ENCODE measurements around the gene IL3RA.

- TF ChIP-seq RAD21 (IDR thresholded peaks at IDR 0.05) (no peak), JUND (IDR thresholded peaks at IDR 0.05) (no peak), CTCF (IDR thresholded peaks at IDR 0.05; ENCODE audit: low read depth, low read length, missing input control) (no peak), NR2F2 (IDR thresholded peaks at IDR 0.05) (no peak), MAX (IDR thresholded peaks at IDR 0.05) (no peak), EGR1 (IDR thresholded peaks at IDR 0.05; ENCODE audit: low read depth in 2 of 2) (no peak), ZBTB33 (IDR thresholded peaks at IDR 0.05) (no peak), GABPA (IDR thresholded peaks at IDR 0.05 in 1 of 2, conservative IDR thresholded peaks at IDR 0.05 in 1 of 2) (no peak), REST (IDR thresholded peaks at IDR 0.05) (no peak), YY1 (IDR thresholded peaks at IDR 0.05) (no peak)
Measured at GRCh38 chrX:1325515-1326116, 11.0 kb upstream of the IL3RA start.
